ENCODE results near the gene IGHMBP2.
"Not testable (repeated sequence)": the region's sequence is repeated elsewhere in the genome, so short reads cannot be mapped to it uniquely, and the experiment has no call there.

IGHMBP2 gene

GRCh38 chr11:68961245-68961644 lies 57.6 kb downstream of the IGHMBP2 start:
- no peak for DNase-seq (ENCODE audit: low read depth in 4 of 4, low spot score in 1 of 4)

DNA sequence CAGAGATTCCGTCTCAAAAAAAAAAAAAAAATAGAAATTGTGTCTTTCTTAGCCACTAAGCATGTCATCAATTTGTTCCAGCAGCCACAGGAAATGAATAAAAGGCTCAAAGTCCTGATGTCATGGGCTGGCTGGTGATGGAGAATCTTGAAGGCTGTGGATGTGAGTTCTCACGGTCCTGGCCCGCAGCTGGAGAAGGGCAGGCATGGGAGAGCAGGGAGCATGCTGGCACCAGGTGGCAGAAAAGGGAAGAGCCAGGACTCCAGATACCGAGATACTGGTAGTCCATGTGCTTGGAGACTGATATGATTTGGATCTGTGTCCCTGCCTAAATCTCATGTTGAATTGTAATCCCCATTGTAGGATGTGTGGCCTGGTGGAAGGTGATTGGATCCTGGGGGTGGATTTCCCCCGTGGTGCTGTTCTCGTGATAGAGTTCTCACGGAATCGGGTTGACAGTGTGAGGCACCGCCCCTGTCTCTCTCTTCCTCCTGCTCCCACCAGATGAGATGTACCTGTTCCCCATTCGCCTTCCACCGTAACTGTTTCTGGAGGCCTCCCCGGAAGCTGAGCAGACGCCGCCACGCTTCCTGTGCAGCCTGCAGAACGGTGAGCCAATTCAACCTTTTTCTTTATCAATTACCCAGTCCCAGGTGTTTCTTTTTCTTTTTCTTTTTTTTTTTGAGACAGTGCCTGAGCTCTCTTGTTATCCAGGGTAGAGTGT lies 59.0 kb downstream of the IGHMBP2 start:
- no peak for DNase-seq (ENCODE audit: low read depth in 4 of 4, low spot score in 1 of 4)

DNA sequence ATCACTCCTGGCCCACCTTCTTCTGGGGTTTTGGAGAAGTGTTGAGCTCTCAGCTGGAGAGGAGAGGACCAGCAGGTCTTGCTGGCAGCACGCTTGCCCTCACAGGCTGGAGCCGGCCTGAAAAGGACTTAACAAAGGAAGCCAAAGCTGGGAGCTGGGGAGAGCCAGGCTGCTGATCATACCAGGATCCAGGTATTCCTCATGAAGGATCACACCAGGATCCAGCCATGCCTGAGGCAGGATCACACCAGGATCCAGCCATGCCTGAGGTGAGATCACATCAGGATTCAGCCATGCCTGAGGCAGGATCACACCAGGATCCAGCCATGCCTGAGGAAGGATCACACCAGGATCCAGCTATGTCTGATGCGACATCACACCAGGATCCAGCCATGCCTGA lies 60.1 kb downstream of the IGHMBP2 start:
- DNase-seq (ENCODE audit: low read depth in 4 of 4, low spot score in 1 of 4), result no peak

- DNase-seq (ENCODE audit: low read depth in 4 of 4, low spot score in 1 of 4), result no peak
These were observed 62.5 kb downstream of the IGHMBP2 start for GRCh38 chr11:68965901-68966853.

DNA sequence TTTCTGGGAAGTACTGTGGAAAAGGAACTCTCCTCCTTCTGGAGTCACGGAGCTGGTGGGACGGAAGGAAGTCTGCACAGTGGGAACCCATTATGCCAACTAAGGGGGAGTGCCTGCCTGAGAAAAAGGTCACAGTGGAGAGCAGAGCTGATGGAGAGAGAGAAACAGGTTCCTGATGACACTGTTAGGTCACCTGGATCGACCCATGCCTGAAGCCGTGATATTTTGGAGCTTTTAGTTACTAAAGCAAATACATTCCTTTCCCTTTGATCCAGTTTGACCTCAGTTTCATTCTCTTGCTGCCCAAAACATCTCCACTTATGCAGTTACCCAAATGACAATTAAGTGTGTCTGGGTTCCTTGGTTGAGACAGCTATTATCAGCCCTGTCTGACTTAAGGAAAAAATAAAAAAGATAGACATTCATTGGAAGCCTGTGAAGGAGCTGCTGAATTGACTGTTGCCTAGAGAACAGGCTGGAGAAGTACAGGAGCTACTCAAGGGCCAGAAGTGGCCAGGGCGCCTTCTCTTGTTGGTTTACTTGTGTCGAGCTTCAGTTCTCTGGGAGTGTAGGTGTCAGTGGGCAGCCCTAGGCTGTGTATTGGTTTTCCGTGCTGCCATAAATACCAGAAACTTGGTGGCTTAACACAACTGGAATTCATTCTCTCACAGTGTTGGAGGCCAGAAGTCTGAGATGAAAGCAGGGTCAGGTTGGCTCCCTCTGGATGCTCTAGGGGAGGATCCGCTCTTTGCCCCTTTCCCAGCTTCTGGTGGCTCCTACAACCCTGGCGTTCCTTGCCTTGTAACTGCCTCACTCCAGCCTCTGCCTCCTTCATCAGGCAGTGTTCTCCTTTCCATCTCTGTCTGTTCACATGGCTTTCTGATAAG lies 63.4 kb downstream of the IGHMBP2 start:
- DNase-seq (ENCODE audit: low read depth in 4 of 4, low spot score in 1 of 4), result no peak

DNA sequence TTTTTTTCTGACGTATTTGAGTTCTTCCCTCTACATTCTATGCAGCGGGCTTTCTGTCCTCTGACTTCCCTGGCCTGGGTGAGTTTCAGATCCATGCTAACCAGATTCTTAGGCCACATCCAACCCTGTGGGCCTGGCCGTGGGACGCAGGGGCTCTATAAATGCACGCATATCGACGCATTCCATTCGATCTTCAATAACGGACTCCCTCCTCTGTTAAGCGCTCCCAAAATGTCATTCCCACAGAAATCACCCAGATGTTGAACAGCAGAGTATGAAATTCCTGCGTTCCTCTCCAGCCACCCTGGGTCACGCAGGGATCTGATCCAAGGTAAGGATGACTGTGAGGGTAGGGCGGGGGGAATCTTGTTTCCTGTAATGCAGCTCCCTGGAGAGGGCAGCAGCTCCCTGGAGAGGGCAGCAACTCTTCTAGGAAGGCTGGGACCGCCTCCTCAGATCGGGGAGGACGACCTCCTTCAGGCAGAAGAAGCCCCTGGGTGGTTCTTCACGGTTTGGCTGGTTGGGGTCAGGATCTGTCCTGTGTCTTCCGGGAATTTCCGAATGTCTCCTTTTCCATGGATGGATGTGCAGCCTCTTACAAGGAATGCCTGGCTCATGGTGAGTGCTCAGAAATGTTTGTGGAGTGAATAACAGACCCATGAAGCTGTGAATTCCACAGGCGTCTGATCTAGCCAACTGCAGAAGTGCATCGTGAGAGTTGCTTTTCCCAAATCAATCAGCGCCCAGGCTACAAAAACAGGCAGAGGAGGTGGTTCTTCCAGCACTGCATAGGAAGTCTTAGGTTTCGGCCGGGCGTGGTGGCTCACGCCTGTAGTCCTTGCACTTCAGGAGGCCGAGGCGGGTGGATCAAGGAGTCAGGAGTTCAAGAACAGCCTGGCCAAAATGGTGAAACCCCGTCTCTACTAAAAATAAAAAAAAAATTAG lies 64.9 kb downstream of the IGHMBP2 start:
- no peak for DNase-seq (ENCODE audit: low read depth in 4 of 4, low spot score in 1 of 4)

DNA sequence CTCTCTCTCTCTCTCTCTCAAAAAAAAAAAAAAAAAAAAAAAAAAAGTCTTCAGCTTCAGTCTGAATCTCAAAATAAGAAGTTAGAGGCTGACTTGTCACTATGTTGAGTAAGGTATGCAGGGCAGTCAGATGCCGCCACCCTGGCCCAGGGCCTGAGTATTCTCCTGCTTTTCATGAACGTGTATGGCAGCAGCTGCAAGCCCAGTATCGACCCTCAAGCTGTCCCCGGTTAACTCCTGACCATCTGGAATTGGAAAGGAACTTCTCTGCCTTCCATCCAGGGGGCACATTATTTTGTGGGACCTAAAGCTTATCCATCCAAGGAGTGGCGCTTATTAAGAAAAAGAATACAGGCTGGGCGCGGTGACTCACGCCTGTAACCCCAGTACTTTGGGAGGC lies 65.7 kb downstream of the IGHMBP2 start:
- DNase-seq (ENCODE audit: low read depth in 4 of 4, low spot score in 1 of 4), result no peak

DNA sequence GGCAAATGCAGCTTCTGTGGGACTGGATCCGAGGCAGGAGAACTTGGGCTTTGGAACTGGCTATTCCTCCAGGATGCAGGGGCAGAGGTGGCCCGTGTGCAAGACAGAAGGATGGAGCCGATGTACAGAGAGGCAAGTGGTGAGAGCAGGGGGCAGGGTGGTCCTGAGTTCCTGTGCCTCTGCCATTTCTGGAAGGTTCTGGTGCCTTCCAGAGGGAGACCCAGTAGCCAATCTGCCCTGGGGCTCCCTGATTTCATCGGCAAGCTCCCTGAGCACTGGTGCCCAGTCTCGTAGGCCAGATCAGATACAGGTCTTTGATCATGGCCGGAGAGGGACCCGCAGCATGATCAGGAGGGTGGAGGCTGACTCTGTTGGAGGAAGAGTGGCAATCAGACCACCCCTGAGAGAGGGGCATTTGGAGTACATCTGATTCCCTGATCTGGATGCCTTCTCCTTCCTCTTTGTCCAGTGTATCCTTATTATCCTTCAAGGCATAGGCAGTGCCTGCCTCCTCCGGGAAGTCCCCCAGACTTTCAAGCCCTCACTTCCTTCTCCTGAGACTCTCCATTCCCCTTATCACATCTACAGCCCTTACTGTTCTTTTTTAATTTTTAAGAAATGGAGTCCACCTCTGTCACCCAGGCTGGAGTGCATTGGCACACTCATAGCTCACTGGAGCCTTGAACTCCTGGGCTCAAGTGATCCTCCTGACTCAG lies 67.4 kb downstream of the IGHMBP2 start:
- DNase-seq (ENCODE audit: low read depth in 4 of 4, low spot score in 1 of 4), result no peak

DNA sequence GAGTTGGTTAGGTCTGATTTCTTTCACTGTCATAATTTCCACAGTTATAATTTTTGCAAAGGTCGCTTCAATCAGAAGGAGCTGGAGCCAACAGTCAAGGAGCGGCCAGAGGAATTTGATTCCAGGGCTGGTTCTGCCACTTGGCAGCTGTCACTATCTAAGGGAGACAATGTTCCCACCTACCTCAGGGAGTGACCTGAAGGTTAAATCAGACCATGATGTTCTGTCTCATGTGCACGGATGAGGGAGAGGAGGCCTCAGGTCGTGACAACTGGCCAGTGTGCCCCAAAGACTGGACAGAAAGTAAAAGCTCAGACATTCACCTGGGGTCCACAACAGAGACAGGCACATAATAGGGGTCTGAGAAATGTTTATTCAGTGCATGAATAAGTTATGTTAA lies 69.5 kb downstream of the IGHMBP2 start:
- no peak for DNase-seq (ENCODE audit: low read depth in 4 of 4, low spot score in 1 of 4)

- not testable (repeated sequence) for DNase-seq (ENCODE audit: low read depth in 4 of 4, low spot score in 1 of 4)
These were observed 70.0 kb downstream of the IGHMBP2 start for GRCh38 chr11:68973706-68974105.

DNA sequence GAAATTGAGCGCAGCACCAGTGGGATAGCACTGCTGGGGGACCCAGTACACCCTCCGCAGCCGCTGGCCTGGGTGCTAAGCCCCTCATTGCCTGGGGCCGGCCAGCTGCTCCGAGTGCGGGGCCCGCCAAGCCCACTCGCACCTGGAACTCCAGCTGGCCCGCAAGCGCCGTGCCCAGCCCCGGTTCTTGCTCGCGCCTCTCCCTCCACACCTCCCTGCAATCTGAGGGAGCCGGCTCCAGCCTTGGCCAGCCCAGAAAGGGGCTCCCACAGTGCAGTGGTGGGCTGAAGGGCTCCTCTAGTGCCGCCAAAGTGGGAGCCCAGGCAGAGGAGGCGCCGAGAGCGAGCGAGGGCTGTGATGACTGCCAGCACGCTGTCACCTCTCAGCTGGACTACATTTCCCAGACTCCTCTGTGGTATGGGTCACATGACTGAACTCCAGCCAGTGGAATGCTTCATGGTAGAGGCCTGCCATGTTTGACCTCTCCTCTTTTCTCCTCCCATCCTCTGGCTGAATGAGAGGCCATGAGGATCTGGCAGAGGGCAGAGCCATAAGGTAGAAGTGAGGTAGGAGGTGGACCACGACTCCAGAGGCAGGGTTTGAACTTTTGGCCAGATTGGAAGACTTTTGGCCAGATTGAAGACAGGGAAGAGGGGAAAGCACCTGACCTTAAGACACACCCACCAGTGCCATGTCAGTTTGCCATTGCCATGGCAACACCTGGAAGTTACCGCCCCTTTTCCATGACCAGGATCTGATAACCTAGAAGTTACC lies 70.9 kb downstream of the IGHMBP2 start:
- no peak for DNase-seq (ENCODE audit: low read depth in 4 of 4, low spot score in 1 of 4)

- no peak for DNase-seq (ENCODE audit: low read depth in 4 of 4, low spot score in 1 of 4)
These were observed 72.4 kb downstream of the IGHMBP2 start for GRCh38 chr11:68976095-68976494.

DNA sequence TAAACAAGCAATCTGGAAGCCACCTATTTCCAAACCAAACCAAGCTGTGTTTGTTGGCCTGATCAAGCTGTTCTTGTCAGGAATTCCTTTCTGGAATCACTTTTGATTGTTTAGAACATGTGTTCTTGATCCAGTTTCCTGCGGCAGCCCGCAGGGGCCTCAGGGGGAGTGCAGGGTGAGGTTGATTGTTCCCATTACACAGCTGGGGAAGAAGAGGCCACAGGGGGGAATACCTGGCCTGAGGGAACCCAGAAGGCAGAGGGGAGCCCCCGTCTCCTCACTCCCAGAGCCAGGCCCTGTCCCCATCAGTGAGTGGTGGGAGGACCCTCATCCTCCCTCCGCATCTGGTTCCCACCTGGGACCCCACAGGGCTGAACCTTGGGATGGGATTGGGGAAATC lies 72.9 kb downstream of the IGHMBP2 start:
- no peak for DNase-seq (ENCODE audit: low read depth in 4 of 4, low spot score in 1 of 4)

DNA sequence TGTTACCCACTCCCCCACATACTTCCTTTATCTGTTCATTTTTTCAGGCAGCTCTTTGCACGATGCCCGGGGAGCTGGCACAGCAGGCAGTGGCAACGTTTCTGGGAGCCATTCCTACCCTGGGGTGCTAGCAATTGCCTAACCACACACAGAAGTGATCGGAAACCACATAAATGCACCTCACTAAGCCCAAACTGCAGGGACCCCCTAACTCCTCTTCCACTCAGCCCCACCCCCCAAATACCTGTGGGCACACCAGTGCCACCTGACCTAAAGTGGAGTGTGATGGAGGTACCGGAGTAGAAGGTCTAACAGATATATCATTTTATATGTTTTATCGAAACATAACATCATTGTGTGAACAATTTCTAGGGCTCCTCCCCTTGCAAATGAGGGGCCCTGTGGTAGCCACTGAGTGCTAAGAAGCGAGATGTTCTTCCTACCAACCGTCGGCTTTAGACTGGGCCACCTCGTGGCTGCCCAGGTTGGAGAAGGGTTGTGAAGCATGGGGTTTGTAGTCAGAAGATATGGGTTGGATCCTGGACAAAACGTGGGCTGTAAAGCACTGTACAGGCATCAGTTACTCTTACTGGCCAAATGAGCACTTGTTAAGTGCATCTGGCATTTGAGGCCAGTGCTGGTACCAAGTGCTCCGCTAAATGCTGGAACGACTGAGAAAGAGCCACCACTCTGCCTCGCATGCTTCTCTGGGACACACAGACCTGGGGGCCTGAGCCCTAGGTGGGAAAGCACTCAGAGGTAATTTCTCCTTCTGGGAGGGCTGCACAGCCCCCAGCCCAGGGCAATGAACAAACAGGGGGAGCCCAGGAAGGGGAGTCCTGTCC lies 74.3 kb downstream of the IGHMBP2 start:
- no peak for DNase-seq (ENCODE audit: low read depth in 4 of 4, low spot score in 1 of 4)

- no peak for DNase-seq (ENCODE audit: low read depth in 4 of 4, low spot score in 1 of 4)
These were observed 74.9 kb downstream of the IGHMBP2 start for GRCh38 chr11:68978626-68978930.

DNA sequence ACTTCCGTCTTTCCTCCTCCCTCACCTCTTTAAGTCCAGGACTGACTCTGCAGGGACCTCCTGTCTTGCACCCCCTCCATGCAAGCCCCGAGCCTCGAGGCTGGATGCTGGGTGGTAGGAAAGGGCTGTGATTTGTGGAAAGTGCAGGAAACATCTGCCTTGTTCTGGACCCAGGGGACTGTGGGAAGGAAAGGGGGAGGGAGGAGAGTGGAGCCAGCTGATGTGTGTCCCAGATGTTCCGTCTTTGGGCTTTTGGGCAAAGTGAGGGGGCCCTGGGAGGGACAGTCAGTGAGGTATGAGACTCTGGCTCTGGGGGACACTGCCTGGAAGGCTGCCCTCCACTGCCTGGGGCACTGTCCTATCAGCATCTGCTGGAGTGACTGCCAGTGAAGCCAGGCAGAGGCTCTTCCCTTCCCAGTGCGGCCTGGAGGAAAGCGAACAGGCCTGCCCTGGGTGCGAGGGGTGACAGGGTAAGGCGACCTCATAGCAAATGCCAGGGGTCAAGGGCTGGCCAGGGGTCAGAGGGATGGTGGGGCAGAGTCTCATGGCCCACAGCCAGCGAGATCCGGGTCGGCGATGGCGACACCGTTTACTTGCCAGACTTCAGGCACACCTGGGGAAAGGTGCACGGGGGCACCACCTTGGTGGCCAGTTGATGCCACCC lies 75.4 kb downstream of the IGHMBP2 start:
- no peak for DNase-seq (ENCODE audit: low read depth in 4 of 4, low spot score in 1 of 4)

- no peak for DNase-seq (ENCODE audit: low read depth in 4 of 4, low spot score in 1 of 4)
These were observed 76.5 kb downstream of the IGHMBP2 start for GRCh38 chr11:68979931-68980775.
